IMR-90 (cell line): ENCODE data around the gene ZSWIM8. TPM values are rescaled to one million over a fixed set of nuclear protein-coding genes. Genes with fewer than 3 reads are reported as not detected.

Source experiments
- ATAC-seq: fragments of 200-7000 bp; cut with Tn5 transposase; 2 replicates; pipeline ENCODE4 v1.9.1; 2020; ENCODE audit warnings: low read depth, mild to moderate bottlenecking, moderate library complexity
- BruUV-seq: library from RNA; stranded (reverse); fragments of 400-500 nt; replicated peaks from 2 replicates; lab custom pipeline; 2021; lab: Mats Ljungman, UMichigan
- CTCF ChIA-PET: fragments of 300-600 bp; formaldehyde crosslinking; extraction: SDS; loops from one replicate; lab custom pipeline; 2021; ENCODE audit warnings: antibody characterized with exemption; lab: Yijun Ruan, JAX
- POLR2A ChIA-PET: fragments of 300-600 bp; sonication (Branson Sonifier 250); formaldehyde crosslinking; loops from one replicate; lab custom pipeline; 2022; ENCODE audit warnings: antibody characterized with exemption; ENCODE audit not compliant: unreplicated experiment; lab: Charles Lee
- DNase-seq: peaks from one replicate; pipeline ENCODE4 v3.0.0; 2013
- H2AFZ ChIP-seq: replicated peaks from 2 replicates; pipeline ENCODE3; 2013; ENCODE audit warnings: low read length, mild to moderate bottlenecking; ENCODE audit not compliant: poor library complexity
- H2AK5ac ChIP-seq: 2 replicates; pipeline ENCODE4 v1.6.1; 2013; ENCODE audit warnings: low read depth, low read length, inconsistent platforms
- H2AK9ac ChIP-seq: replicated peaks from 2 replicates; pipeline ENCODE3; 2013; ENCODE audit warnings: mild to moderate bottlenecking, low read depth, low read length, moderate library complexity; ENCODE audit not compliant: poor library complexity
- H2BK120ac ChIP-seq: 2 replicates; pipeline ENCODE4 v1.6.1; 2013; ENCODE audit warnings: low read depth, low read length, inconsistent platforms
- H2BK15ac ChIP-seq: 3 replicates; pipeline ENCODE4 v1.6.1; 2013; ENCODE audit warnings: low read depth, low read length, inconsistent platforms
- H2BK20ac ChIP-seq: 2 replicates; pipeline ENCODE4 v1.6.1; 2013; ENCODE audit warnings: low read depth, mild to moderate bottlenecking, inconsistent platforms, low read length, moderate library complexity
- H2BK5ac ChIP-seq: 2 replicates; pipeline ENCODE4 v1.6.1; 2013; ENCODE audit warnings: mild to moderate bottlenecking, low read depth, low read length, inconsistent platforms; ENCODE audit not compliant: poor library complexity, severe bottlenecking
- H3K14ac ChIP-seq: replicated peaks from 2 replicates; pipeline ENCODE4 v1.6.1; 2013; ENCODE audit warnings: low read depth, low read length, inconsistent platforms
- H3K18ac ChIP-seq: 2 replicates; pipeline ENCODE4 v1.6.1; 2013; ENCODE audit warnings: low read depth, low read length, control low read depth
- H3K23ac ChIP-seq: 2 replicates; pipeline ENCODE4 v1.6.1; 2013; ENCODE audit warnings: low read depth, low read length, inconsistent platforms
- H3K27ac ChIP-seq: 2 replicates; pipeline ENCODE4 v1.5.1; 2013; ENCODE audit warnings: mild to moderate bottlenecking, control low read depth, low read length; ENCODE audit not compliant: insufficient read depth
- H3K27me3 ChIP-seq: 2 replicates; pipeline ENCODE4 v1.6.1; 2013; ENCODE audit warnings: low read length; ENCODE audit not compliant: control insufficient read depth, insufficient read depth
- H3K36me3 ChIP-seq: 2 replicates; pipeline ENCODE4 v1.6.1; 2013; ENCODE audit warnings: low read length, mixed read lengths; ENCODE audit not compliant: control insufficient read depth, insufficient read depth
- H3K4ac ChIP-seq: 2 replicates; pipeline ENCODE4 v1.6.1; 2013; ENCODE audit warnings: low read depth, low read length, inconsistent platforms
- H3K4me1 ChIP-seq: 2 replicates; pipeline ENCODE4 v1.6.1; 2013; ENCODE audit warnings: low read length, mixed read lengths; ENCODE audit not compliant: control insufficient read depth, insufficient read depth
- H3K4me2 ChIP-seq: 2 replicates; pipeline ENCODE4 v1.6.1; 2013; ENCODE audit warnings: low read depth, mild to moderate bottlenecking, control low read depth, low read length, moderate library complexity
- H3K4me3 ChIP-seq: 2 replicates; pipeline ENCODE4 v1.5.1; 2013; ENCODE audit warnings: low read depth, mild to moderate bottlenecking, control low read depth, low read length, moderate library complexity; ENCODE audit not compliant: insufficient read depth
- H3K56ac ChIP-seq: 2 replicates; pipeline ENCODE4 v1.6.1; 2013; ENCODE audit warnings: low read length, inconsistent platforms; ENCODE audit not compliant: insufficient read depth; ENCODE audit errors: extremely low read depth
- H3K79me1 ChIP-seq, 2 experiments: 2 replicates each; pipeline ENCODE4 v1.6.1; 2013; ENCODE audit warnings: low read length in 2 of 2, inconsistent platforms in 1 of 2, low read depth in 1 of 2
- H3K9ac ChIP-seq: 2 replicates; pipeline ENCODE4 v1.6.1; 2013; ENCODE audit warnings: low read depth, low read length, control low read depth
- H3K9me1 ChIP-seq: 2 replicates; pipeline ENCODE4 v1.6.1; 2013; ENCODE audit warnings: low read length, inconsistent platforms; ENCODE audit not compliant: insufficient read depth
- H3K9me3 ChIP-seq: 2 replicates; pipeline ENCODE4 v1.6.1; 2013; ENCODE audit warnings: low read length; ENCODE audit not compliant: control insufficient read depth, insufficient read depth
- H4K20me1 ChIP-seq: 2 replicates; pipeline ENCODE4 v1.6.1; 2013; ENCODE audit warnings: low read length, inconsistent platforms; ENCODE audit not compliant: insufficient read depth
- H4K5ac ChIP-seq: 2 replicates; pipeline ENCODE4 v1.6.1; 2013; ENCODE audit warnings: mild to moderate bottlenecking, low read depth, low read length, control low read depth
- H4K8ac ChIP-seq, 2 experiments: 2 replicates each; pipeline ENCODE4 v1.6.1; 2013; ENCODE audit warnings: low read depth in 2 of 2, low read length in 2 of 2, control low read depth in 1 of 2, inconsistent platforms in 1 of 2
- H4K91ac ChIP-seq: 2 replicates; pipeline ENCODE4 v1.6.1; 2013; ENCODE audit warnings: low read depth, low read length, inconsistent platforms; ENCODE audit not compliant: insufficient read depth
- CEBPB ChIP-seq: IDR thresholded peaks from 2 replicates; pipeline ENCODE4 v1.6.1; 2012; ENCODE audit warnings: low read depth, low read length, improper control_type of control experiment
- FOS ChIP-seq: fragments of 150-350 bp; IDR thresholded peaks from 2 replicates; pipeline ENCODE4 v1.6.1; 2016; ENCODE audit warnings: low read depth, low read length
- MAFK ChIP-seq: IDR thresholded peaks from 2 replicates; pipeline ENCODE4 v1.6.1; 2012; ENCODE audit warnings: low read depth, low read length, improper control_type of control experiment
- POLR2A ChIP-seq: IDR thresholded peaks from 2 replicates; pipeline ENCODE4 v1.6.1; 2012; ENCODE audit warnings: mild to moderate bottlenecking, low read depth, low read length
- SMC3 ChIP-seq: fragments of 150-350 bp; IDR thresholded peaks from 2 replicates; pipeline ENCODE4 v1.6.1; 2016; ENCODE audit warnings: low read depth, mild to moderate bottlenecking, antibody characterized with exemption, low read length, moderate library complexity
- WGBS, 2 experiments: methylation state at CpG; one replicate each; pipeline versions ENCODE4 v1.1.5 to v1.1.7; 2013; ENCODE audit warnings: missing lambda C conversion rate in 2 of 2; ENCODE audit not compliant: insufficient read length in 1 of 2; ENCODE audit errors: extremely low coverage in 2 of 2; 5-methylcytosine and 5-hydroxymethylcytosine counted together
- dilution Hi-C: fragments of 300-500 bp; cut with HindIII; formaldehyde crosslinking; loops from one replicate; pipeline ENCODE4 v1.14.3; 2018; ENCODE audit warnings: low sequenced_read_pairs; ENCODE audit not compliant: unreplicated experiment
- in situ Hi-C: fragments of 300-500 bp; cut with MboI; formaldehyde crosslinking; loops from 3 replicates; pipeline ENCODE4 v1.14.3; 2019; ENCODE audit warnings: low sequenced_read_pairs, inconsistent platforms, mixed read lengths
- intact Hi-C: fragments of 100-400 bp; cut with micrococcal nuclease; formaldehyde crosslinking; loops from 2 replicates; pipeline ENCODE4 v1.10.0; 2022
- polyA plus RNA-seq, 3 experiments: library from polyadenylated mRNA; depleted of rRNA; stranded (reverse); fragments of >200 nt; gene quantifications; 2 replicates each; pipeline ENCODE4 v1.2.3, GENCODE V29; 2012; ENCODE audit warnings: low replicate concordance in 1 of 3
- total RNA-seq: library from RNA; depleted of rRNA; stranded (reverse); fragments of >200 nt; gene quantifications from 2 replicates; pipeline ENCODE4 v1.2.3, GENCODE V29; 2012
- TF ChIP-seq, protein P1 (sequence below): conservative IDR thresholded peaks from 2 replicates; pipeline ENCODE4 v1.5.1; 2012; ENCODE audit warnings: mild to moderate bottlenecking, low read depth, low read length, improper control_type of control experiment
- TF ChIP-seq, protein P2 (sequence below): fragments of 150-350 bp; IDR thresholded peaks from 2 replicates; pipeline ENCODE4 v1.6.1; 2016; ENCODE audit warnings: low read depth, mild to moderate bottlenecking, low read length, moderate library complexity, borderline replicate concordance

Gene ZSWIM8
- total and polyA plus RNA-seq, 2 of the 4 experiments (the other 2 are of a cell fraction) = 16.8 to 103 TPM

DNA sequence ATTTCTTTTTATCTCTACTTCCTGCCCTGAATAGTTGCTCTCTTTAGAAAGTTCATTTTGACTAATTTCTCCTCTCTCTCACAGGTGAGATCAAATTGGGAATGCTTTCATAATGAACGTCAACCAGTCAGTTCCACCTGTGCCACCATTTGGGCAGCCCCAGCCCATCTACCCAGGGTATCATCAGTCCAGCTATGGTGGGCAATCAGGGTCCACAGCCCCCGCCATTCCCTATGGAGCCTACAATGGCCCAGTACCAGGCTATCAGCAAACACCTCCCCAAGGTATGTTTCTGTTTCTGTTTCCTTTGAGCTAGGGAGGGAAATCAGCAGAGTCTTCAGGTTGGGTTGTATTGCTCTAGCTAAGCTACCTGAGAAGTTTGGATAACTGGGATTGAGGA is 38.7 kb upstream of the ZSWIM8 start:
- no peaks in the 10 kb centered on the region for H3K9me3 ChIP-seq
- no CpG with 5 or more reads among the region's 2 CpGs for WGBS, 2 experiments
- no peak overlapping the region for H2AK9ac ChIP-seq
- H3K14ac ChIP-seq = no peak overlapping the region
- H3K56ac ChIP-seq = no peak overlapping the region
- in situ Hi-C loops (no loop called here), dilution Hi-C loops (no loop called here), intact Hi-C loops (loop anchor here (10.0 kb wide), 1 partner anchor 222 kb away; no protein-coding TSS in a partner anchor)
- no peak overlapping the region for H2BK15ac ChIP-seq
- no peak overlapping the region for H2BK5ac ChIP-seq
- H3K4ac ChIP-seq = no peak overlapping the region
- H3K36me3 ChIP-seq = peaks cover 22% of the 10 kb centered on the region
- H4K8ac ChIP-seq = no peak overlapping the region
- ATAC-seq (no peak), DNase-seq (no peak)
- H3K4me2 ChIP-seq = no peak overlapping the region
- no peak for TF ChIP-seq MAFK
- no peak for TF ChIP-seq FOS
- TF ChIP-seq, protein P1, sequence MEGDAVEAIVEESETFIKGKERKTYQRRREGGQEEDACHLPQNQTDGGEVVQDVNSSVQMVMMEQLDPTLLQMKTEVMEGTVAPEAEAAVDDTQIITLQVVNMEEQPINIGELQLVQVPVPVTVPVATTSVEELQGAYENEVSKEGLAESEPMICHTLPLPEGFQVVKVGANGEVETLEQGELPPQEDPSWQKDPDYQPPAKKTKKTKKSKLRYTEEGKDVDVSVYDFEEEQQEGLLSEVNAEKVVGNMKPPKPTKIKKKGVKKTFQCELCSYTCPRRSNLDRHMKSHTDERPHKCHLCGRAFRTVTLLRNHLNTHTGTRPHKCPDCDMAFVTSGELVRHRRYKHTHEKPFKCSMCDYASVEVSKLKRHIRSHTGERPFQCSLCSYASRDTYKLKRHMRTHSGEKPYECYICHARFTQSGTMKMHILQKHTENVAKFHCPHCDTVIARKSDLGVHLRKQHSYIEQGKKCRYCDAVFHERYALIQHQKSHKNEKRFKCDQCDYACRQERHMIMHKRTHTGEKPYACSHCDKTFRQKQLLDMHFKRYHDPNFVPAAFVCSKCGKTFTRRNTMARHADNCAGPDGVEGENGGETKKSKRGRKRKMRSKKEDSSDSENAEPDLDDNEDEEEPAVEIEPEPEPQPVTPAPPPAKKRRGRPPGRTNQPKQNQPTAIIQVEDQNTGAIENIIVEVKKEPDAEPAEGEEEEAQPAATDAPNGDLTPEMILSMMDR = no peak
- TF ChIP-seq SMC3 = no peak
- TF ChIP-seq, protein P2, sequence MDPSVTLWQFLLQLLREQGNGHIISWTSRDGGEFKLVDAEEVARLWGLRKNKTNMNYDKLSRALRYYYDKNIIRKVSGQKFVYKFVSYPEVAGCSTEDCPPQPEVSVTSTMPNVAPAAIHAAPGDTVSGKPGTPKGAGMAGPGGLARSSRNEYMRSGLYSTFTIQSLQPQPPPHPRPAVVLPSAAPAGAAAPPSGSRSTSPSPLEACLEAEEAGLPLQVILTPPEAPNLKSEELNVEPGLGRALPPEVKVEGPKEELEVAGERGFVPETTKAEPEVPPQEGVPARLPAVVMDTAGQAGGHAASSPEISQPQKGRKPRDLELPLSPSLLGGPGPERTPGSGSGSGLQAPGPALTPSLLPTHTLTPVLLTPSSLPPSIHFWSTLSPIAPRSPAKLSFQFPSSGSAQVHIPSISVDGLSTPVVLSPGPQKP = no peak
- TF ChIP-seq CEBPB = no peak
- no peak for TF ChIP-seq POLR2A
- H3K9me1 ChIP-seq = peaks cover 10% of the 10 kb centered on the region; the same call in 1 of the 2 replicates
- no peaks in the 10 kb centered on the region for H3K27me3 ChIP-seq
- ChIA-PET POLR2A (interaction anchor here (0.7 kb wide), 1 partner anchor 194 kb away, joined by 4 read pairs; no protein-coding TSS in a partner anchor), CTCF (no interaction called here)
- no peak overlapping the region for H3K4me3 ChIP-seq
- no peak overlapping the region for H4K5ac ChIP-seq
- BruUV-seq = no TSS peak
- H3K23ac ChIP-seq = no peak overlapping the region
- no peak overlapping the region for H2BK20ac ChIP-seq
- H3K4me1 ChIP-seq = peaks cover 2% of the 10 kb centered on the region; the same call in 1 of the 2 replicates
- H2BK120ac ChIP-seq = no peak overlapping the region
- H3K18ac ChIP-seq = no peak overlapping the region
- no peak overlapping the region for H2AK5ac ChIP-seq
- peaks cover 21% of the 10 kb centered on the region; the same call in 1 of the 2 replicates for H4K20me1 ChIP-seq
- no peak overlapping the region for H4K91ac ChIP-seq
- peaks cover 42 to 80% of the 10 kb centered on the region in 2 experiments for H3K79me1 ChIP-seq
- H3K27ac ChIP-seq = no peak overlapping the region
- H2AFZ ChIP-seq = no peak overlapping the region
- no peak overlapping the region for H3K9ac ChIP-seq
